ENCODE data around the gene ILF2.

Gene ILF2

GRCh38 chr1:153629343-153629665 is 41.5 kb downstream of the ILF2 start:
- in situ Hi-C loops (cut with HindIII; ENCODE audit: low sequenced_read_pairs) = no loop called here

GRCh38 chr1:153628638-153629342 is 42.0 kb downstream of the ILF2 start:
- in situ Hi-C loops (cut with HindIII; ENCODE audit: low sequenced_read_pairs) = no loop called here

GRCh38 chr1:153627715-153628626 is 42.8 kb downstream of the ILF2 start, which contains the start of gene S100A1:
Gene S100A1, plus strand, starts transcription at chr1:153628434. Its CDS starts 2,088 bp downstream, at chr1:153630522.
- in situ Hi-C loops (cut with HindIII; ENCODE audit: low sequenced_read_pairs) = no loop called here

- in situ Hi-C loops (cut with HindIII; ENCODE audit: low sequenced_read_pairs) = no loop called here
These were observed 43.7 kb downstream of the ILF2 start, which contains the start of gene S100A13 for GRCh38 chr1:153626904-153627714. Gene S100A13, minus strand, starts transcription at chr1:153627505. Its CDS starts 1,033 bp downstream, at chr1:153626472.

GRCh38 chr1:153626477-153626903 is 44.3 kb downstream of the ILF2 start:
- in situ Hi-C loops (cut with HindIII; ENCODE audit: low sequenced_read_pairs) = no loop called here

- in situ Hi-C loops (cut with HindIII; ENCODE audit: low sequenced_read_pairs) = no loop called here
These were observed 45.7 kb downstream of the ILF2 start for GRCh38 chr1:153624965-153625611.

- in situ Hi-C loops (cut with HindIII; ENCODE audit: low sequenced_read_pairs) = no loop called here
These were observed 47.7 kb downstream of the ILF2 start for GRCh38 chr1:153623101-153623500.

- in situ Hi-C loops (cut with HindIII; ENCODE audit: low sequenced_read_pairs) = no loop called here
These were observed 51.6 kb downstream of the ILF2 start for GRCh38 chr1:153619171-153619570.

- in situ Hi-C loops (cut with HindIII; ENCODE audit: low sequenced_read_pairs) = no loop called here
These were observed 53.1 kb downstream of the ILF2 start for GRCh38 chr1:153617663-153618062.

- in situ Hi-C loops (cut with HindIII; ENCODE audit: low sequenced_read_pairs) = no loop called here
These were observed 53.9 kb downstream of the ILF2 start for GRCh38 chr1:153616917-153617311.

- in situ Hi-C loops (cut with HindIII; ENCODE audit: low sequenced_read_pairs) = no loop called here
These were observed 54.5 kb downstream of the ILF2 start, which contains the start of gene S100A14 for GRCh38 chr1:153616144-153616916. Gene S100A14, minus strand, starts transcription at chr1:153616325. Its CDS starts 467 bp downstream, at chr1:153615858.

- in situ Hi-C loops (cut with HindIII; ENCODE audit: low sequenced_read_pairs) = no loop called here
These were observed 55.4 kb downstream of the ILF2 start for GRCh38 chr1:153615406-153615805.

- in situ Hi-C loops (cut with HindIII; ENCODE audit: low sequenced_read_pairs) = no loop called here
These were observed 55.9 kb downstream of the ILF2 start for GRCh38 chr1:153614906-153615305.

GRCh38 chr1:153614189-153614900 is 56.4 kb downstream of the ILF2 start:
- in situ Hi-C loops (cut with HindIII; ENCODE audit: low sequenced_read_pairs) = no loop called here

- in situ Hi-C loops (cut with HindIII; ENCODE audit: low sequenced_read_pairs) = no loop called here
These were observed 57.4 kb downstream of the ILF2 start for GRCh38 chr1:153613406-153613805.

- in situ Hi-C loops (cut with HindIII; ENCODE audit: low sequenced_read_pairs) = no loop called here
These were observed 58.0 kb downstream of the ILF2 start, which contains the start of gene S100A16 for GRCh38 chr1:153612755-153613331. Gene S100A16, minus strand, starts transcription at chr1:153613137. Its CDS starts 4,986 bp downstream, at chr1:153608151.

- in situ Hi-C loops (cut with HindIII; ENCODE audit: low sequenced_read_pairs) = no loop called here
These were observed 58.6 kb downstream of the ILF2 start for GRCh38 chr1:153612111-153612754.
